DMS 273 (cell line): ENCODE measurements around the gene TPRN.

ENCODE experiments used
- DNase-seq: peaks from one replicate; lab custom pipeline; 2025; ENCODE audit not compliant: unreplicated experiment; lab: John Stamatoyannopoulos, UW

The TPRN gene

DNA sequence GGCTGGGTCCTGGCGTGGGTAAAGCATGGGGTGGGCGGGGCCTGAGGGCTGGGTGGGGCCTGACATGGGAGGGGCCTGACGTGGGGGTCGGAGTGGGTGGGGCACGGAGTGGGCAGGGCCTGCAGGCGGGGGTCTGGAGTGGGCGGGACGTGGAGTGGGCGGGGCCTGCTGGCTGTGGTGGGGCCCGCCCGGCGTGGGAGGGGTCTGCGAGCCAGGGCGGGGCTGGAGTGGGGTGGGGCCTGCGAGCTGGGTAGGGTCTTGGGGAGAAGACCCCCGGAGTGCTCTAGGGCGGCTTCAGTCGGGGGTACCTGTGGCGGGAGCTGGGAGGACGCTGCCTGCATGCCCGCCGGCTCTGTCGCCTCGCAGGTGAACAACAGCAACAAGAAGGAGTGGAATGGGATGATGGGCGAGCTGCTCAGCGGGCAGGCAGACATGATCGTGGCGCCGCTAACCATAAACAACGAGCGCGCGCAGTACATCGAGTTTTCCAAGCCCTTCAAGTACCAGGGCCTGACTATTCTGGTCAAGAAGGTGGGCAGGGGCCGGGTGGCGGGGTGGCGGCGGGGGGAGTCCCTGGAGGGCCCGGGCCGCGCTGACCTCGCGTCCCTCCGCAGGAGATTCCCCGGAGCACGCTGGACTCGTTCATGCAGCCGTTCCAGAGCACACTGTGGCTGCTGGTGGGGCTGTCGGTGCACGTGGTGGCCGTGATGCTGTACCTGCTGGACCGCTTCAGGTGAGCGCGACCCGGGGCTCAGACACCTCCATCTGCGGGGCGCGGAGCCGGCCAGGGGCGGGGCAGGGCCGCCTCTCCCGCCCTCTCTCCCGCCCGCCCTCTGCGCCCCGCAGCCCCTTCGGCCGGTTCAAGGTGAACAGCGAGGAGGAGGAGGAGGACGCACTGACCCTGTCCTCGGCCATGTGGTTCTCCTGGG lies 38.7 kb downstream of the TPRN start:
- DNase-seq: peak; percentile 65

DNA sequence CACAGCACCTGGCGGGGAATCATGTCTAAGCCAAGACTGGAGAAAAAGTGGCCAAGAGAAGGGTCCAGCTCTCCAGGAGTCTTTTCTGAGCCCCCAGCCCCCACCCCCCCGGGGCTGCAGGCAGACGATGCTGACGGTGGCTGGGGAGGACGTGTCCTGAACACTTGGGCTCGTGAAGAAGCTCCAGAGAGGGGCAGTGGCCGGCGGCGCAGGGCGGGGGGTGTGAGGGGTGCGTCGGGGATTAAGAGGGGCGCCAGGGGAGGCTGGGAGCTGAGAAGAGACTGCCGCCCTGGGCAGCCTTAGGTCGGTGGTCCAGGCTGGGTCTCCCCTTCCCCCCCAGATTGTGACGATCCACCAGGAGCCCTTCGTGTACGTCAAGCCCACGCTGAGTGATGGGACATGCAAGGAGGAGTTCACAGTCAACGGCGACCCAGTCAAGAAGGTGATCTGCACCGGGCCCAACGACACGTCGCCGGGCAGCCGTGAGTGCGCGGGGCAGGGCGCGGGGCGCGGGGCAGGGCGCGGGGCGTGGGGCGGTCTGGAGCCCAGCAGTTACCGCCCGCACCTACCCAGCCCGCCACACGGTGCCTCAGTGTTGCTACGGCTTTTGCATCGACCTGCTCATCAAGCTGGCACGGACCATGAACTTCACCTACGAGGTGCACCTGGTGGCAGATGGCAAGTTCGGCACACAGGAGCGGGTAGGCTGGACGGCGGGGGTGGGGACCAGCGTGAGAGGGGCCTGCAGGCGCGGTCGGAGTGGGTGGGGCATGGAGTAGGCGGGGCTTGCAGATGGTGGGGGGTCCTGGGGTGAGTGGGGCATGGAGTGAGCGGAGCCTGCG lies 39.6 kb downstream of the TPRN start:
- peak; percentile 65 for DNase-seq

DNA sequence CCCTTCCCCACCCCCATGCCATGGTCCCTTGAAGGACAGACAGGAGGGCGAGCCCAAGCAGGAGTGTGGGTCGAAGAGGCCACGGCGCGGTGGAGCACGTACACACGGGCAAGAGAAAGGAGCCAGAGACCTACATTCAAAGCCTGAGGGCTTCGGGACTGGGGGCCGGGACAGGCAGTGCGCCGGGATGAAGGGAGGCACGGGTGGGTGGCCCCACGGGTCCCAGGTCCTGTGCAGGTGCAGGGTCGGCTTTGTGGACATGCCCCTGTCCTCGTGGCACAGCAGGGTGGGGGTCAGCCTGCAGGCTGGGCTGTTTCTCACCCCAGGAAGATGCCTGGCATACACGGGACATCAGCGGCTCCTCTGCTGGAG lies 40.5 kb downstream of the TPRN start:
- no peak for DNase-seq

DNA sequence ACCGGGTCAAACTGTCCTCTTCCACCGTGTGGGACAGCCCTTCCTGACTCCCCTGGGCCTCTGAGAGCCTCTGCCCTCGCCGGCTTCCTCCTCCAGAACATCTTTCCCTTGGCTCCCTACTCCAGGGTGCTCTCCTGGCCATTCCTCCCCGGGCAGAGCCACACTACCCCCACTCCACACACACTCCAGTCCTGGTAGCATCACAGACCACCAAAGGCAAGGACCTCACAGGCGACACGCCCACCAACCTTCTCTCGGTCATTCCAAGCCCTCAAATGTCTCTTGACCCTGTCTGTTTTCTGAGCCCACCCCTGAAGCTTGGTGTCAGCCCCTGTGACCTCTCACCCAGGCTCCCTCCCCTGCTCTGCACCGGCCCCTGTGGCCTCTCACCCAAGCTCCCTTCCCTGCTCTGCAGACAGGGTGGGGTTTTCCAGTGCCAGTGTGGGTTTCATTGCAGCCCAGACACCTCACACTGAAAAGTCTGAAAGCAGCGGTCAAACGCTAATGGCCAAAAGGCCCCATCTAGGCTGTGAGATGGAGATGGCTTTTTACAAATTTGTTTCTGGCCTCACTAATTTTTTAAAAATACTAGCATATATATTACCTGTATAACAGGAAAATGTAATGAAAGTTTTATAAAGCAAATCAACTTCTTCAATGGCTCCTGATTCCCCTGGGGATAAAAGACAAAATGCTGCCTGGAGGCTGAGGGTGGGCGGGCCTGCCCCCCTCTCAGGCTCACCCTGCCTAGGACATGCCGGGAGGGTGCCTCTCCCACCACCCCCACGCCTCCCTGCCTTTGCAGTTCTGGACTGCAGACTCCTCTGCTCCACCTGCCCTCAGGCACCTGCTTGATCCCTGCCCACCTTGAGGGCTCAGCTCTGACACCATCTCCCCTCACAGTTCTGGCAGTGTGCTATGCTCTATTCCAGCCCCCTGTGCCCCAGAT lies 41.2 kb downstream of the TPRN start:
- no peak for DNase-seq

DNA sequence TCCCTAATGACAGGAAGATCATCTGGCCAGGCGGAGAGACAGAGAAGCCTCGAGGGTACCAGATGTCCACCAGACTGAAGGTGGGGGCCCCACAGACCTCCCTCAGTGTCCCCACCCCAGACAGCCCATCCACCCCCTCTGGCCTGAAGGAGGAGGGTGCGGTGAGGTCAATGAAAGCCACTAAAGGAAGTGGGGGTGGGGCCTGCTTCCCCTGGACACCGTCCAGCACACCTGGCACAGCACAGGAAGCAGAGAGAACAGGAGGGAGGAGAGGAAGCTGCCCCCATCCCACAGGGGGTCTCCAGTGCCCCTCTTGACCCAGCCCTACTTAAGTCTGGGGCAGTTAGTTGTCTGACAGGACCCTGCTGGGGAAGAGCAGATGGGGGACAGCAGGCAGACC lies 41.9 kb downstream of the TPRN start:
- DNase-seq: no peak

DNA sequence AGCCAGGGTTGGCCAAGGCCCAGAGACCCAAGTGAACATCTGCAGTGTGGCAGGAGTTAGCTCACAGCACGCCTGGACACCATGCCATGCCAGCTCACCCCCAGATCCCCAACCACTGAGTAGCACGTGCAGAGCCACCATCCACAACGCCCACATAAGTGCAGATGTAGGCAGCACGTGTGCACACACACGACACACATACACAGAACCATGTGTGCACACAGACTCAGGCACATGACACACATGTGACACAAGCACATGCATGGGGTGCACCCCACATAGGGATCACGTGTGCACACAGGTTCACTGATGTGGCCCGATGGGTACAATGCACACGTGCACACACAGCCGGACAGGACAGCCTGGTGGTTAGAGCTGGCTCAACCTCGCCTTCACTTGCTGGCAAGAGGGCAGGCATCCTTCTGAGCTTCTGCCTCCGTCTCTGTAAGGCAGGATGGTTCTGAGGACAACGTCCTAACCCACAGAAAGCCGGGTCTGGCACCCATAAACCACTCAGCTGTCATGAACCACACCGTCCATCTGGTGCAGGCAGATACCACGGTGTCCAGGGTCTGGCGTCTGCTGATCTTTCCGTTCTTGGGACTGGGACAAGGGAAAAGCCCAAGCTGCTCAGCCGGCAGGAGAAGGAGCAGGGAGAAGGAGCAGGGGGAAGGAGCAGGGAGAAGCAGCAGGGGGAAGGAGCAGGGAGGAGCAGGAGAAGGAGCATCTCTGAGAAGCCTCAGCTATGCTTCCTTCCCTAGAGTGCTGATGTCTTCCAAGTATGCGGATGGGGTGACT lies 42.7 kb downstream of the TPRN start:
- DNase-seq: peak; percentile 75

DNA sequence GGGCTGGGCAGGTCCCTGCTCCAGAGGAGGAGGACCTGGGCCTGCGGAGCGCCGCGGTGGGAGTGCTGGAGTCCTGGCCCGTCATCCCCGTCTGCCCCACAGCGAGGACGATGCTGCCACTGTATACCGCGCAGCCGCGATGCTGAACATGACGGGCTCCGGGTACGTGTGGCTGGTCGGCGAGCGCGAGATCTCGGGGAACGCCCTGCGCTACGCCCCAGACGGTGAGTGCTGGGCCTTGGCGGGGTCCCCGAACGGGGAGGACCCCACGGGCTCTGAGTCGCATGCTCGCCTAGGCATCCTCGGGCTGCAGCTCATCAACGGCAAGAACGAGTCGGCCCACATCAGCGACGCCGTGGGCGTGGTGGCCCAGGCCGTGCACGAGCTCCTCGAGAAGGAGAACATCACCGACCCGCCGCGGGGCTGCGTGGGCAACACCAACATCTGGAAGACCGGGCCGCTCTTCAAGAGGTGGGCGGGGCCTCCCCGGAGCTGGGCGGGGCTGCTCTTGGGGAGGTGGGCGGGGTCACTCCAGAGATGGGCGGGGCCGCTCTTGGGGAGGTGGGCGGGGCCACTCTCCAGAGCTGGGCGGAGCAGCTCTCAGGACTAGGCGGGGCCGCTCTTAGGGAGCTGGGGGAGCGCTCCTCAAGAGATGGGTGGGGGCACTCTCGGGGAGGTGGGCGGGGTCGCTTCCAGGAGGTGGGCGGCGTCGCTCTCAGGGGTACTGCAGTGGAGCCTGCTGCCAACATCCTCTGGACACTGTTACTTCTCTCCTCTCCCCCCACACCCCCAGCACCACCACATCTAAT lies 43.8 kb downstream of the TPRN start:
- no peak for DNase-seq

DNA sequence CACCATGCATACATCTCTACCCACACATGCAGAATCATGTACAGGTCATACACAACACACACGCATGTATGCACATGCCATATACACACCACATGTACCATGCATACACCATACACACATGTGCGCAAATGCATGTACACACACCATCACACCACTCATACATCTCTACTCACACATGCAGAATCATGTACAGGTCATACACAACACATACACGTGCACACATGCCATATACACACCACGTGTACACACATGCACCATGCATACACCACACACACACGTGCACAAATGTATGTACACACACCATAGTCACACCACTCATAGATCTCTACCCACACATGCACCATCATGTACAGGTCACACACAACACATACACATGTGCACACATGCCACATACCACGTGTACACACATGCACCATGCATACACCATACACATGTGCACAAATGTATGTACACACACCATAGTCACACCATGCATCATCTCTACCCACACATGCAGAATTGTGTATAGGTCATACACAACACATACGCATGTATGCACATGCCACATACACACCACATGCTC lies 47.6 kb downstream of the TPRN start:
- no peak for DNase-seq

DNA sequence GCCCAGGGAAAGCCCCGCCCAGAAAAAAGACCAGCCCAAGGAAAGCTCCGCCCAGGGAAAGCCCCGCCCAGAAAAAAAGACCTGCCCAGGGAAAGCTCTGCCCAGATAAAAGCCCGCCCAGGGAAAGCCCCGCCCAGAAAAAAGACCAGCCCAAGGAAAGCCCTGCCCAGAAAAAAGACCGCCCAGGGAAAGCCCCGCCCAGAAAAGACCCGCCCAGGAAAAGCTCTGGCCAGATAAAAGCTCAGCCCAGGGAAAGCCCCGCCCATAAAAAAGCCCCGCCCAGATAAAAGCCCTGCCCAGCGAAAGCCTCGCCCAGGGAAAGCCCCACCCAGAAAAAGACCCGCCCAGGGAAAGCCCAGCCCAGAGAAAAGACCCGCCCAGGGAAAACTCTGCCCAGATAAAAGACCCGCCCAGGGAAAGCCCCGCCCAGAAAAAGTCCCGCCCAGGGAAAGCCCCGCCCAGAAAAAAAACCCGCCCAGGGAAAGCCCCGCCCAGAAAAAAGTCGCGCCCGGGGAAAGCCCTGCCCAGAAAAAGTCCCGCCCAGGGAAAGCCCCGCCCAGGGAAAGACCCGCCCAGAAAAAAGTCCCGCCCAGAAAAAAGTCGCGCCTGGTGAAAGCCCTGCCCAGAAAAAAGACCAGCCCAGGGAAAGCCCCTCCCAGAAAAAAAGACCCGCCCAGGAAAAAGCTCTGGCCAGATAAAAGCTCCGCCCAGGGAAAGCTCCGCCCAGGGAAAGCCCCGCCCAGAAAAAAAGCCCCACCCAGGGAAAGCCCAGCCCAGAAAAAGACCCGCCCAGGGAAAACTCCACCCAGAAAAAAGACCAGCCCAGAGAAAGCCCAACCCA lies 49.7 kb downstream of the TPRN start:
- DNase-seq: peak; percentile 50

DNA sequence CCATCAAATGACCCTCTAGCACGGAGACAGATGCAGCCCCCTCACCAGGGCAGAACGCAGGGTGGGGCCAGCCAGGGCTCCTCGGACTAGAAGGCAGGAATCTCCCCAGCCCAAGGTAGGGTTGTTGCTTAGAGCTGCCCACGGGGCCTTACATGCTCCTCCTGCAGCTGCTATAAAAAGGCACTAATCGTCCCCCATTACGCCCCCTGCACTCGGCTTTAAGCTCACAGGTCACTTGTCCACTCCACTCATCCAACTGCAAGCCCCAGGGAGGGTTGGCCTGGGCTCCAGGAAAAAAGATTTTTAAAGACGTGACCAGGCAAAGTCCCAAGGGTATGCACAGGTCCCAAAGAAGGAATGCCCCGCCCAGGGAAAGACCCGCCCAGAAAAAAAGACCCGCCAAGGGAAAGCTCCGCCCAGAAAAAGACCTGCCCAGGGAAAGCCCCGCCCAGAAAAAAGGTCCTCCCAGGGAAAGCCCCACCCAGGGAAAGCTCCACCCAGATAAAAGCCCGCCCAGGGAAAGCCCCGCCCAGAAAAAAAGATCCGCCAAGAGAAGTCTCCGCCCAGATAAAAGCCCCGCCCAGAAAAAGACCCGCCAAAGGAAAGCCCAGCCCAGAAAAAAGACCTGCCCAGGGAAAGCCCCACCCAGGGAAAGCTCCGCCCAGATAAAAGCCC lies 50.5 kb downstream of the TPRN start:
- no peak for DNase-seq

DNA sequence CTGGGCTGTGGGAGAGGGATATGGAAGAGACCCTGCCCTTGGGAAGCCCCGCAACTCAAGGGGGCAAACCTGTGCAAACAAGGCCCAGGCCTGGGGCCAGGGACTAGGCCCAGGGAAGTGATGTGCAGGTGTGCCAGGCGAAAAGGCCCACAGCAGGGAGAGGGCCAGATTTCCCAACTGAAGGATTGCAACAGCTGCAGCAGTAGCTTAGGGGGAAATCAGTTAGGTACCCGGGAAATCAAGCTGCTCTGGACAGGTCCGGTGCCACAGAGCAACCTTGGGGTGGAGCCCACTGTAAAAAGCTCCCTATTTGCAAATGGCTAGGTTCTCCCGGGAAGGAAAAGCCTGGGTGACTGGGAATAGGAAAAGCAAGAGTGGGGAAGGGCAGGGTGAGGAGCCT lies 51.2 kb downstream of the TPRN start:
- DNase-seq: no peak

DNA sequence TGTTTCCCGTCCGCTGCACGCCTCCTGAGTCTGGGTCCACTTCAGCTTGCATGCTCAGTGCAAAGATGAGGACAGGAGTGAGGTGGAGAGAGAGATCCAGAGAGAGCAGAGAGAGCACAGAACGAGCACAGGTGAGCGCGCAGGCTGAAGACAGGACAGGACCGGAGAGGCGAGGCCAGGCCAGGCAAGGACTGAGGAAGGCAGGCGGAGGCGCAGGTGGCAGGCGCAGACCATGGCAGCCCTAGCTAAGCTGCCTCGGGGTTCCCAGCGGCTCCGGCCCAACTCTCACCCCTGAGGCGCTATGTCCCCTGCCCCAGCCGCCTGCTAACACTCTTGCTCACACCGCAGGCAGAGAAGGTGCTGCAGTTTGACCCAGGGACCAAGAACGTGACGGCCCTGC lies 51.9 kb downstream of the TPRN start:
- no peak for DNase-seq

DNA sequence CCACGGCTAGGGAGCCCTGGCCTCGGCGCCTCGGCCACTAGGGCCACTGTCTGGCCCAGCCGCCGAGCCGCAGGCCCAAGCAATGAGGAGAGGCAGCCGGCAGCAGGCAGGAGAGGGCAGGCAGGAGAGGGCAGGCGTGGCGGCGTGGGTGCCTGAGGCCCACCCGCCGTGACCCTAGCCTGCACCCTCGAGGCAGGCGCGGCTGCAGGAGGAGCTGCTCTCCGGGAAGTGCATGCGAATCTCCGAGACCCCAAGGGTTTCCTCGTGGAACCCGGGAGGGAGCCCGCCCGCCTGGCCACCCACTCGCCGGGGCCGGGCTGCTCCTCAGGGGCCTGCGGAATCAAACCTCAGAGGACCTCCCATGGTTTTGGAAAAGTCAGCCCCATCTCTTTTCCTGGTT lies 52.3 kb downstream of the TPRN start:
- no peak for DNase-seq

DNA sequence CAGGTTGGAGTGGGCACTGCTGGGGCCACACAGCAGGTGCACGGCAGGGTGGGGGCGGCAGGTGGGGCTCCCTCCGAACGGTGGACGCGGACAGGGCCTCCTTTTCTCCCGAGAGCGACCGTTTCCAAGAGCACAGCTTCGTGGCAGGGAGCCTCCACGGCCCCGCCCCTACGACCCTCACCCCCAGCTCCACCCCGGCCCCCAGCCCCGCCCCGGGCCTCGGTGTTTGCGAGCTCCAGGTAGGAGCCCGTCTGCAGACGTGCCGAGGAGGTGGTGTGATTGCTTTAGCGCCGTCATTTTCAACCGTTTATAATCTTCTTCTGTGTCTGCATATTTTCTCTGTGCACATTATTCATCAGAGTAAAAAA lies 52.8 kb downstream of the TPRN start:
- DNase-seq: no peak

DNA sequence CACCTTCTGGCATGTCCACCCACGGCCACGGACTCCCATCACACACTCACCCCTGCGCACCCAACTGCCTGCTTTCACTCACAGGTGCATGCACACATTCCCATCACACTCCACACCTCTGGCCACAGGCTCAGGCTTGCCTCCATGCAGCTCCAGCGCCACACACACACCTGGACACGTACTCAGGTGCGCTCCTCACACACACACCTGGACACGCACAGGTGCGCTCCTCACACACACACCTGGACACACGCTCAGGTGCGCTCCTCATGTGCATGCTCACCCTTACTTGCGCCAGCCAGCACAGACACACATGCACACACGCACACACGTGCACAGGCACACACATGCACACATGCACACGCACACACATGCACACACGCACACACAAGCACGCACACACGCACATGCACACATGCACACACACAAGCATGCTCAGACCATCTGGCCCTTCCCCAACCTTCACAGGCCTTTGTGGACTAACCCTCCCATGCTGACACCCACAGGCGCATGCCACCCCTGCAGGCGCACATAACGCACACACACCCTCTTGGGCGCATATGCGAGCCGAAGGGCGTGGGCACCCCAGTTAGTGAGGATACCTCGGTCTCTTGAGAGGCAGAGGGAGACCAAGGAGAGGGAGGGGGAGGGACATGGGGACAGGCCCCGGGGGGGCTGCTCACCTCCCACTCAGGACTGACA lies 53.3 kb downstream of the TPRN start:
- DNase-seq: no peak

DNA sequence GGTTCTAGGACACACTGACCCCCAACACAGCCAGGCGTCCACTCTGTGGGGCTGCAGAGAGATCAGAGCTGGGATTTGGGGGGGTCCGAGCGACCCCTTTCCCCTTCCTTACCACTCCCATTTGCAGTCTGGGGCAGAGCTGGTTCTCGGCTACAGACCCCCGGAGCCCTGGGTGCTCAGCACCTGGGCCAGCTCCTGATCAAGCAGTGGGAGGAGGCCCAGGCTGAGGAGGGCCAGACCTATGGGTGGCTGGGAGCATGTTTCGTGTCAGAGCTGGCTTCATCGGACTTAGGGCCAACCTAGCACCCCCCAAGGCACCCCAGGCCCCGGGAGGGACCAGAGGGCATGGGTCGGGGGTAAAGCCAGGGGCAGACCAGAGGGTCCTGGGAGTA lies 54.0 kb downstream of the TPRN start:
- DNase-seq: no peak
